22Rv1 (cell line): ENCODE results near the gene R3HDM2.

Experiments used
- H3K27ac ChIP-seq: fragments of 450-650 bp; 2 replicates; pipeline ENCODE4 v1.5.1; 2017
- ZFX ChIP-seq: fragments of 450-650 bp; IDR thresholded peaks from 2 replicates; pipeline ENCODE4 v1.6.1; 2017; ENCODE audit warnings: antibody characterized with exemption, borderline replicate concordance
- TF ChIP-seq, protein P1 (sequence below): fragments of 450-650 bp; IDR thresholded peaks from 2 replicates; pipeline ENCODE4 v1.5.1; 2017; ENCODE audit warnings: mild to moderate bottlenecking

R3HDM2 gene

GRCh38 chr12:57276935-57277563 is 153.8 kb downstream of the R3HDM2 start:
- TF ChIP-seq, protein P1, sequence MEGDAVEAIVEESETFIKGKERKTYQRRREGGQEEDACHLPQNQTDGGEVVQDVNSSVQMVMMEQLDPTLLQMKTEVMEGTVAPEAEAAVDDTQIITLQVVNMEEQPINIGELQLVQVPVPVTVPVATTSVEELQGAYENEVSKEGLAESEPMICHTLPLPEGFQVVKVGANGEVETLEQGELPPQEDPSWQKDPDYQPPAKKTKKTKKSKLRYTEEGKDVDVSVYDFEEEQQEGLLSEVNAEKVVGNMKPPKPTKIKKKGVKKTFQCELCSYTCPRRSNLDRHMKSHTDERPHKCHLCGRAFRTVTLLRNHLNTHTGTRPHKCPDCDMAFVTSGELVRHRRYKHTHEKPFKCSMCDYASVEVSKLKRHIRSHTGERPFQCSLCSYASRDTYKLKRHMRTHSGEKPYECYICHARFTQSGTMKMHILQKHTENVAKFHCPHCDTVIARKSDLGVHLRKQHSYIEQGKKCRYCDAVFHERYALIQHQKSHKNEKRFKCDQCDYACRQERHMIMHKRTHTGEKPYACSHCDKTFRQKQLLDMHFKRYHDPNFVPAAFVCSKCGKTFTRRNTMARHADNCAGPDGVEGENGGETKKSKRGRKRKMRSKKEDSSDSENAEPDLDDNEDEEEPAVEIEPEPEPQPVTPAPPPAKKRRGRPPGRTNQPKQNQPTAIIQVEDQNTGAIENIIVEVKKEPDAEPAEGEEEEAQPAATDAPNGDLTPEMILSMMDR, result peak; percentile 86
- TF ChIP-seq ZFX, result no peak
- H3K27ac ChIP-seq, result peak overlapping the region; percentile 36

DNA sequence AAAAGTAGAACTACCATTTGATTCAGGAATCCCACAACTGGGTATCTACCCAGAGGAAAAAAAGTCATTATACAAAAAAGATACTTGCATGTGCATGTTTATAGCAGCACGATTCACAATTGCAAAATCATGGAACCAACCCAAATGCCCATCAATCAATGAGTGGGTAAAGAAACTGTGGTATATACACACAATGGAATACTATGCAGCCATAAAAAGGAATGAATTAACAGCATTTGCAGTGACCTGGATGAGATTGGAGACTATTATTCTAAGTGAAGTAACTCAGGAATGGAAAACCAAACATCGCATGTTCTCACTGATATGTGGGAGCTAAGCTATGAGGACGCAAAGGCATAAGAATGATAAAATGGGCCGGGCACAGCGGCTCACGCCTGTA is 154.6 kb downstream of the R3HDM2 start:
- peak overlapping the region; percentile 36 for H3K27ac ChIP-seq

DNA sequence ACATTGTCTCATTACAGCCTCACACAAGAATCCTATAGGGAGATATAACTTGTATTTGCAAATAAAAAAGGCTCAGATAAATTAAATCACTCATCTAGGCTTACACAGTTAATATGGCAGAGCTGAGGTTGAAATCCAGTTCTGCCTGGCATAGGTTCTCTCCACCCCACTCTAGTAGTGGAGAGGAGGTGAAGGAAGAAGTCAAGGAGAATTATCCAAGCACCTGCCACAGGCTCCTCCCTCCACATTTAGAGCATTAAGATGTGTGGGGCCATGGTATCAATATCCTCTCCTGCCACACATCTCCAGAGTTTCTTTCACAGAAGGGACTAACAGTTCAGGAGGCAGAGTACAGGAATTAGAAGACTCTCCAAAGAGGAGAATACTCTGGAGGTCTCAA is 157.3 kb downstream of the R3HDM2 start:
- H3K27ac ChIP-seq, result peak overlapping the region; percentile 45
- TF ChIP-seq, protein P1, result no peak
- no peak for TF ChIP-seq ZFX

DNA sequence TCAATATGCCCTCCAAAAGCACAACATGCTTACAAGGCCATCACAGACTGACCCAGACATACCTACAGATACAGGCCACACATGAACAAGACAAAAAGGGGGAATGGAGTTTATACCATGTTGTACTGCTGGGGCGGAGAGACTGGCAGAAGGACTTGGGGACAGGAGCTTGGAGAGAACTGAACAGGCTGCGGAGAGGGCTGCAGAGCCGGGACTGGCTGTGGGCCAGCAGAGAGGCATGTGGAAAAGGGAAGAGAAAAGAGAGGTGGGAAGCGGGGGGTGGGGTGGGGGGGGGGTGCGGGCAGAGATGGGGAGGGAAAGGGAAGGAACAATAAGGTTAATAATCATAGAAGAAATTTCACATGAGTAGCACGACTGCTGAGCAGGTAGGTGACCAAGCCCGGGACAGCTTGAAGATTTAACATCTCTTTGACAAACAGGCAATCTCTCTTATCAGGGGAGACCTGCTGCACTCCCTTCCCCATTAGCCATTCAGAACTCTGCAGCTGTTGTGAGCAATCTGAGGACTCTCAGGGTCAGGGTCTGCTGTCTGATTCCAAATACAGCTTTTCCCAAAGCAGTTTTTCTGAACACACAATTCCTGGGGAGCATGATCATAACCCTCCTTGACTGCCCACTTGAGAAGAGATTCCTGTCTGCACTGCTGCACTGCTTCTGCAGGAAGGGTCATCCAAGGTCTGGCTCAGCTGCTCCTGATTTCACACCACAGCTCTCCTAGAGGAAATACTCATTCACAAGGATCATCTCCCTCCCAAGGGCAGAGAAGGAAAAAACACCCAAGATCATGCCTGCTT is 158.3 kb downstream of the R3HDM2 start:
- TF ChIP-seq, protein P1, result no peak
- no peak for TF ChIP-seq ZFX

DNA sequence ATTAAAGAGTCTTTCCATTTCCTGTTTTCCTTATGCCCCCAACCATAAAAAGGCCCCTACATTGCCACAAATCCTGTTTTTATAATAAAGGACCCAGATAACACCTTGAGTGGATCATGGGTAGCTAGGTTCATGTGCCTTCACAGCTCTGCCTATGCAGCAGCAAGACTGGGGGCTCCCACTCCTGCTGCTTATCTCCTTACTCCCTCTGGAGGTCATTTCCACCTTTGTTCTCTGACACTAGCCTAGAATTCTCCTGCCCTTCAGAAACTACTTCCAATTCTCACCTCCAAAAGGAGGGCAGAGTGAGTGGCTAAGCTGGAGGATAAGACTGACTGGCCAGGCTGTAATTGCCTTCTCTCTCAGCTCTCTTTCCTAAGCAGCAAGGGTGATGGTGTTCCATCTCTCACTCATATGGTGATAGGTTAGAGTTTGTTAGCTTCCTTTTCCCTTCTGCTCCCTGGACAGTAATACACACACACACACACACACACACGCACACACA is 159.8 kb downstream of the R3HDM2 start:
- TF ChIP-seq, protein P1, result no peak; the same call in 1 of the 2 replicates
- no peak for TF ChIP-seq ZFX
- H3K27ac ChIP-seq, result no peak overlapping the region

More for the DNA sequence above, 158.3 kb downstream of the R3HDM2 start:
- H3K27ac ChIP-seq, result peak overlapping the region; percentile 45

- no peak overlapping the region for H3K27ac ChIP-seq
- TF ChIP-seq, protein P1, result no peak
- TF ChIP-seq ZFX, result no peak
Observed at GRCh38 chr12:57268264-57268663, 162.6 kb downstream of the R3HDM2 start.

- no peak overlapping the region for H3K27ac ChIP-seq
- TF ChIP-seq, protein P1, result no peak
- TF ChIP-seq ZFX, result no peak
Observed at GRCh38 chr12:57266681-57267080, 164.2 kb downstream of the R3HDM2 start.
